Ovary (tissue), 3 donors: ENCODE measurements around the gene TBCD.

Source experiments
- CTCF ChIP-seq, 3 donors: fragments of 450-650 bp in 2 of 3; fragments of 200-600 bp in 1 of 3; IDR thresholded peaks; one replicate each; pipeline versions ENCODE4 v1.5.1 to v1.8.0; 2016 to 2022; ENCODE audit warnings: antibody characterized with exemption in 3 of 3, mild to moderate bottlenecking in 1 of 3
- POLR2A ChIP-seq: fragments of 450-650 bp; IDR thresholded peaks from one replicate; pipeline ENCODE4 v1.6.1; 2017; ENCODE audit warnings: antibody characterized with exemption, mild to moderate bottlenecking, moderate library complexity
- donor health status: DM: no; HTN: no; CAD: no.

- TF ChIP-seq CTCF (IDR thresholded peaks at IDR 0.05): no peak
- no peak for TF ChIP-seq POLR2A
These were observed 15.3 kb downstream of the TBCD start for GRCh38 chr17:82767041-82767754.
